Bronchial epithelial cell (primary cell): ENCODE results near the gene FSTL4. TPM values are rescaled to one million over a fixed set of nuclear protein-coding genes. Genes with fewer than 3 reads are reported as not detected.

Source experiments
- DNase-seq: peaks from one replicate; pipeline ENCODE4 v3.0.0-alpha.2; 2010; ENCODE audit warnings: low read depth
- FAIRE-seq: peaks from 2 replicates; lab custom pipeline; 2011; peaks lifted over from hg19 to GRCh38; lab: Jason Lieb, UNC
- H3K27me3 ChIP-seq: 2 replicates; pipeline ENCODE4 v1.5.1; 2011; ENCODE audit warnings: low read length; ENCODE audit not compliant: control insufficient read depth, insufficient read depth
- H3K36me3 ChIP-seq: 2 replicates; pipeline ENCODE4 v1.5.1; 2011; ENCODE audit warnings: low read length; ENCODE audit not compliant: control insufficient read depth, insufficient read depth
- H3K4me3 ChIP-seq: 2 replicates; pipeline ENCODE4 v1.5.1; 2011; ENCODE audit warnings: mild to moderate bottlenecking, low read depth, low read length, control low read depth
- total RNA-seq: library from RNA; depleted of rRNA; stranded (reverse); fragments of >200 nt; gene quantifications from 2 replicates; pipeline ENCODE4 v1.2.1, GENCODE V29; 2014
- TF ChIP-seq, protein P1 (sequence below): IDR thresholded peaks from 2 replicates; pipeline ENCODE4 v1.5.1; 2011; ENCODE audit warnings: mild to moderate bottlenecking, moderate library complexity, low read length, control low read depth, inconsistent platforms; ENCODE audit not compliant: insufficient read depth, severe bottlenecking

FSTL4 gene
- total RNA-seq, 1 donor from 2014 or later = not detected

DNA sequence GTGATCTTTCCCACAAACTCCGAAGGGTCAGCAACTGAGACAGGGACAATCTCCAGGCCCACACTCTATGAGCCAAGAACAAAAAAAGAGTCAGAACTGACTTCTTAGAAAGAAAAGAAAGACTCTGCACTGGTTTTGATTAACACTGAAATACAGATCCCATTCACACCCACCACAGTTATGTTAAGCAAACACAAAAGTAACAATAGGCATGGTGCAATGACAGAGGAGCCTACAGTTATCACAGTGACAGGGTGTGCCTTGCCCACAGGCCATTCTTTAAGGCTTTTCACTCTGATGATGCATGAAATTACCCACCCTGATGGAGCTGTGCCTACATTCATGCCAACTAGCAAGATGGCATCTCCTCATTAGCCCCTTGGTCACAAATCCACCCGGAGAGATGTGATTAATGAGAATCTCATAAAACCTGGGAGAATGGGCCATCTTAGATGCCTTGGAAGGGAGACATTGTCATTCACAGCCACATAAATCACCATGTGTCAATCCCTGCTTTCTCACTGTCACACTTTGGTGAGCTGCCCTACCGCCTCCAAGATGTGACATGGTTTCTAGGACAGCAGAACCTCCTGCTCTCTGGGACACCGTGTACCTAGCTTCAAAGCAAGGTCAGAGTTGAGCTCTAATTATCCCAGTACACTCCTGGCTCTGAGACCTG, 27.6 kb upstream of the FSTL4 start:
- H3K36me3 ChIP-seq = no peaks in the 10 kb centered on the region
- FAIRE-seq = no peak
- DNase-seq = no peak
- no peak overlapping the region for H3K4me3 ChIP-seq
- peaks cover 4% of the 10 kb centered on the region for H3K27me3 ChIP-seq
- TF ChIP-seq, protein P1, sequence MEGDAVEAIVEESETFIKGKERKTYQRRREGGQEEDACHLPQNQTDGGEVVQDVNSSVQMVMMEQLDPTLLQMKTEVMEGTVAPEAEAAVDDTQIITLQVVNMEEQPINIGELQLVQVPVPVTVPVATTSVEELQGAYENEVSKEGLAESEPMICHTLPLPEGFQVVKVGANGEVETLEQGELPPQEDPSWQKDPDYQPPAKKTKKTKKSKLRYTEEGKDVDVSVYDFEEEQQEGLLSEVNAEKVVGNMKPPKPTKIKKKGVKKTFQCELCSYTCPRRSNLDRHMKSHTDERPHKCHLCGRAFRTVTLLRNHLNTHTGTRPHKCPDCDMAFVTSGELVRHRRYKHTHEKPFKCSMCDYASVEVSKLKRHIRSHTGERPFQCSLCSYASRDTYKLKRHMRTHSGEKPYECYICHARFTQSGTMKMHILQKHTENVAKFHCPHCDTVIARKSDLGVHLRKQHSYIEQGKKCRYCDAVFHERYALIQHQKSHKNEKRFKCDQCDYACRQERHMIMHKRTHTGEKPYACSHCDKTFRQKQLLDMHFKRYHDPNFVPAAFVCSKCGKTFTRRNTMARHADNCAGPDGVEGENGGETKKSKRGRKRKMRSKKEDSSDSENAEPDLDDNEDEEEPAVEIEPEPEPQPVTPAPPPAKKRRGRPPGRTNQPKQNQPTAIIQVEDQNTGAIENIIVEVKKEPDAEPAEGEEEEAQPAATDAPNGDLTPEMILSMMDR = no peak

GRCh38 chr5:133638436-133638835, 26.1 kb upstream of the FSTL4 start:
- TF ChIP-seq, protein P1 = no peak
- H3K27me3 ChIP-seq = peaks cover 4% of the 10 kb centered on the region
- no peak overlapping the region for H3K4me3 ChIP-seq
- no peak for FAIRE-seq
- no peaks in the 10 kb centered on the region for H3K36me3 ChIP-seq
- no peak for DNase-seq

- Histone ChIP-seq H3K36me3 (no peaks in the 10 kb centered on the region), H3K4me3 (no peak overlapping the region), H3K27me3 (peaks cover 4% of the 10 kb centered on the region)
- TF ChIP-seq, protein P1 = no peak
- DNase-seq (no peak), FAIRE-seq (no peak)
Observed at GRCh38 chr5:133637206-133637605, 24.9 kb upstream of the FSTL4 start.

DNA sequence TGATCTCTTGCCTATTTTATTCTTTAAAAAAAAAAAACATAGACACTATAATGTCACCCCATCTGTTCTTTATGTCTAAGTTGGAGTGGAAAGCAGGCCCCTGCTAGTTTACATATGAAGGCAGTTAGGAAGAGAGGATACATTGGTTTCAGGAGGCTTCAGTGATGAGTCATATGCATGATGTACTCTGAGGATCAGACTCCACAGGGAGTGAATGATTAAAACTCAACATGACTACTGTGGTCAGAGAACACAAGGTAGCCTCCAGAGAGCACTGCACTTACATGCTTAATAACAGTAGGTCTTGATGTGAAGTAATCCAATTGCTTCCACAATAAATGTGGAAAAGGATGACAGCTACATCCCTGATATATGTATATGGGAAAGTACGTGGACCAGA, 22.7 kb upstream of the FSTL4 start:
- TF ChIP-seq, protein P1 = no peak
- Histone ChIP-seq H3K4me3 (no peak overlapping the region), H3K27me3 (peaks cover 2% of the 10 kb centered on the region), H3K36me3 (no peaks in the 10 kb centered on the region)
- FAIRE-seq = no peak
- DNase-seq = peak; percentile 86

DNA sequence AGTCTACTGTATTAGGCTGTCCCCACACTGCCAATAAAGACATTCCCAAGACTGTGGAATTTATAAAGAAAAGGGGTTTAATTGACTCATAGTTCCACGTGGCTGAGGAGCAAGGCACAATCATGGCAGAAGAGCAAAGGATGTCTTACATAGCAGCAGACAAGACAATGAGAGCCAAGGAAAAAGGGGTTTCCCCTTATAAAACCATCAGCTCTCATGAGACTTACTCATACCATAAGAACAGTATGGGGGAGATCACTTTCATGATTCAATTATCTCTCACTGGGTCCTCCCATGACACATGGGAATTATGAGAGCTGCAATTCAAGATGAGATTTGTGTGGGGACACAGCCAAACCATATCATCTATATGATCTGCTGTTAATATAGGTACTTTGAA, 14.8 kb upstream of the FSTL4 start:
- no peaks in the 10 kb centered on the region for H3K27me3 ChIP-seq
- FAIRE-seq = no peak
- H3K36me3 ChIP-seq = no peaks in the 10 kb centered on the region
- TF ChIP-seq, protein P1 = no peak
- no peak overlapping the region for H3K4me3 ChIP-seq
- DNase-seq = peak; percentile 7

GRCh38 chr5:133624316-133624715, 12.0 kb upstream of the FSTL4 start:
- Histone ChIP-seq H3K36me3 (no peaks in the 10 kb centered on the region), H3K27me3 (no peaks in the 10 kb centered on the region), H3K4me3 (no peak overlapping the region)
- FAIRE-seq = no peak
- TF ChIP-seq, protein P1 = no peak
- DNase-seq = no peak
